HG03108 (cell line): Measurements from ENCODE around the gene ZNF813.
"Not testable (repeated sequence)": the region's sequence is repeated elsewhere in the genome, so short reads cannot be mapped to it uniquely, and the experiment has no call there.

Experiments used
- ATAC-seq: cut with Tn5 transposase; IDR thresholded peaks from one replicate; pipeline ENCODE4 v1.9.1; 2021; ENCODE audit warnings: moderate library complexity; ENCODE audit not compliant: unreplicated experiment

The ZNF813 gene

DNA sequence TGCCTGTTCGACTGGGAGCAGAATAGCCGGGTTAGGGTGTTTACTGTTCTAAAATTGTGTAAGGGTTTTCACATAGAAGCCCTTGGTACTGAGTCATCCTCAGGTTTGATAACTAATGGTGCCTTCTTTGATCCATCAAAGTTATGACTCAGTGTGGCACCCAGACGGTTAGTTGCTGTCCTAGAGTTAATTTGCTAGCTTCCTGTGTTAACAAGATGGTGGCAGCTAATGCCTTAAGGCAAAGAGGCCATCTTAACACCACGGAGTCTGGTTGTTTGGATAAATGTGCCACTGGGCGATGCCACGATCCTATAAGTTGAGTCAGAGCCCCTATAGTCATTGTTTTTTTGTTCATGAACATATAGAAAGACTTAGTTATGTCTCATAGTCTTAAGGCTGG lies 7.9 kb downstream of the ZNF813 start:
- ATAC-seq, result not testable (repeated sequence)

- not testable (repeated sequence) for ATAC-seq
These were observed 16.2 kb downstream of the ZNF813 start for GRCh38 chr19:53483751-53484150.

GRCh38 chr19:53485046-53486004 lies 17.8 kb downstream of the ZNF813 start:
- ATAC-seq, result no peak

- no peak for ATAC-seq
These were observed 24.6 kb downstream of the ZNF813 start for GRCh38 chr19:53492153-53492552.

- ATAC-seq, result not testable (repeated sequence)
These were observed 29.9 kb downstream of the ZNF813 start for GRCh38 chr19:53497311-53498023.

- ATAC-seq, result not testable (repeated sequence)
These were observed 30.5 kb downstream of the ZNF813 start for GRCh38 chr19:53498024-53498395.

DNA sequence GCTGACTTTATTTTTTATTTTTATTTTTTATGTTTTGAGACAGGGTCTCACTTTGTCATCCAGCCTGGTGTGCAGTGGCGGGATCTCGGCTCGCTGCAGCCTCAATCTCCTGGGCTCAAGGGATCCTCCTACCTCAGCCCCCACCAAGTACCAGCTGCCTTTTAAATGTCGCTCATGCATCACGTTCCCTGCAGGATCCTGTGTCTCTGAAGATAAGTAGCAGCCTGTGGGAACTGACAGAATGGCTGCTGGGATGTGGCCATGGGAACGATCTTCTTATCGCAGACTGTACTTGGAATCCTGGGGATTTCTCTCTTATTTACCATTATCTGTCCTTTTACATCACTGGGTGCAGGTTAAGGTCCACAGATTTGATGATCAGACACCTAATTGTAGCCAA lies 35.6 kb downstream of the ZNF813 start:
- not testable (repeated sequence) for ATAC-seq

DNA sequence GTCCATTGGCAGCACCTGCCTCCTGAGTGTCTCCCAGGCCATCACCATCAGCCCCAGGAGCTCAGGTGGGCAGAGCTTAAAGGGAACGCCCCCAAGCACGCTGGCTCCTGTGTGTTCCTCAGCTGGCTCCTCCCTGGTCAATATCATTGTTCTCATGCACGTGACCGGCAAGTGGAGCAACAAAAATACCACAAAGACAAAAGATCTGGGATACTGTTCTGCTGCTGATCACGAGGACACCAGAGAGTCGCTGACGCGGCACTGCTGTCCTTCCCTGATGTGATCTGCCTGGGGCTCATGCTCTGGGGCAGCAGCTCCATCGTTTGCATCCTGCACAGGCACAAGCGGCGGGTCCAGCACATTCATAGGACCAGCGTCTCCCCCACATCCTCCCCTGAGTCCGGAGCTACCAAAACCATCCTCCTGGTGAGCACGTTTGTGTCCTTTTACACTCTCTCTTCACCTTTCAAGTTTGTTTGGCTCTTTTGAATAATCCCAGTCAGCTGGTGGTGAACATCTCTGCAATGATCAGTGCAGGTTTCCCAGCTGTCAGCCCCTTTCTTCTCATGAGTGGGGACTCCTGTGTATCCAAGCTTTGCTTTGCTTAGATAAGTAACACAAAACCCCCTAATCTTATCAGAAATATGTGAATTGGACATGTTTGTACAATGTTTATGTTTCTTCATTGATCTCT lies 36.3 kb downstream of the ZNF813 start:
- ATAC-seq, result not testable (repeated sequence)

GRCh38 chr19:53504365-53504703 lies 36.8 kb downstream of the ZNF813 start:
- not testable (repeated sequence) for ATAC-seq

DNA sequence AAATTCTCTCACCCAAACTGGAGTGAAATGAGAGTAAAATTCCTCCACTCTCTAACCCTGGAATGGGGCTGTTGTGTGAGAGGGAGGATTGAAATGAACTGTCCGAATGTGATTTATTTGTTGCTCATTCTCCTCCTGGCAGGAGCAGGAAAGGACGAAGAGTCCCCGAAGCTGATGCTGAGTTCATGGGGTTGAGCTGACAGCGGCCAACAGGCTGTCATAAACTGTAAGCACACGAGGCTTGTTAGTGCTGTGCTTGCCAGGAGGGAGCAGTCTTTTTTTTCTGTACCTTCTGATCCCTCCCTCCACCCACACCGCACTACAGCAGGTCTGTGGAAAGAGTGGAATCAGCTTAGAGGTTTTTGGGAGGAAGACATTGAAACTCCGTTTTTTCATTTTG lies 37.4 kb downstream of the ZNF813 start:
- ATAC-seq, result no peak

DNA sequence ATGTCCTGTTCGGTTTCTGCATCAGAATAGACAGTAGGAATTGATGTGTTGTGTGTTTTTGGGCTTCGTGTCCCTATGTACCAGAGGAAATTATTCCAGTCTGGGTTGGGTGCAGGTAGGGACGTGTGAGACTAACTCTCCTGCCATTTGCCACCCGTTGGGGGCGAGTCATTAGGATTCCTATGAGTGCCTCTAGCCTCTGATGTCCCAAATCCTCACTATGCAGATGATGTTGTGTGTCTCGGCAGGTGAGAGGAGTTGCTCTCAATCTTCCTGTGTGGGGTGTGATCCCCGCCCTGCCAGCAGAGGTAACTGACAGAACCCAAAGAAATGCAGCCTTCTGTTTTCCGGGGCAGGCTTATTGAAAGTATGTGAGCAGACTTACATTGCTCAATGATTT lies 39.2 kb downstream of the ZNF813 start:
- ATAC-seq, result no peak

DNA sequence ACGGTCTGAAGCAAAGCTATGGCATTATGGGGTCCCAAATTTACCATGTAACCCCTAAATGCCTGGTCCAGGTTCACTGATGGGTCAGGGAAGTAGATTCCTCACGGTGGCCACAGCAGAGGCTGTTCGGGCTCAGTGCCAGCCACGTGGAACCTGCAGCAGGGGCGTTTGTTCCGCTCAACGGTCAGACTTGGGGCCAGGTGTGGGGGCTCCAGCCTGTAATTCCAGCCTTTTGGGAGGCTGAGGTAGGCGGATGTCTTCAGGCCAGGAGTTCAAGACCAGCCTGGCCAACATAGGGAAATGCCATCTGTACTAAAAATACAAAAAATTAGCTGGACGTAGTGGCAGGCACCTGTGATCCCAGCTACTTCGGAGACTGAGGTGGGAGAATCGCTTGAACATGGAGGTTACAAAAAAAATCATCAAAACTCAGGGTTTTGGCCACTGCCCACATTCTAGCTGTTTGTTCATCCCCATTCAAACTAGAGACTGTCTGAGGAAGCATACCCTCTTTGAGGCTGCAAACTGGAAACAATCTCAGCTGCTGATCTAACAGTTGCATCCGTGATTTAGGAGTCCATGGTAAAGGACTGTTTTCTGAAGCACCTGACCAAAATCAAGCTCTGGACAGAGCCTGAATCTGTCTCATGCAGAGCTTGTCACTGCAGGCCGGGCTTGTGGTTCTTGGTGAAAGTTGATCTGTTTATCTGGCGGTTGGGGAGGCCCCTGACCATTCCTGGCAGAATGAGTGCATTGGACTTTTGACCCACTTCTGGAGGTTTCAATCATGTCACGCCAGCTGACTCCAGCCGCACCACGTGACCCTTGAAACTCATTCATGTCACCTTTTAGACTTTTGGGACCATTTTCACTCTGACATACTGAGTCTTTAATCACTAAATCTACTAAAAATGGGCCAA lies 40.2 kb downstream of the ZNF813 start:
- no peak for ATAC-seq

GRCh38 chr19:53509443-53509842 lies 41.9 kb downstream of the ZNF813 start:
- ATAC-seq, result no peak

DNA sequence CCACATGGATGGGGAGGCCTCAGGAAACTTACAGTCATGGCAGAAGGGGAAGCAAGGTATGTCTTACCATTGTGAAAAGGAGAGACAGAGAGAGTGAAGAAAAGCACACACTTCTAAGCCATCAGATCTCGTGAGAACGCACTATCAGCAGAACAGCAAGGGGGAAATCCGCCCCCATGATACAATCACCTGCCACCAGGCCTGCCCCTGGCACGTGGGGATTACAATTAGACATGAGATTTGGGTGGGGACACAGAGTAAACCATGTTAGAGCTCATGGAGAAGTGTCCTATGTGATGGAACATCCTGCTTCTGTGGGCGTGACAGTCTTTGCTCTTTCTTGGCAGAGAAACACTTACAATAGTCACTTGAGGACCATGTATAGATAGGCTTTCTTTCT lies 42.3 kb downstream of the ZNF813 start:
- no peak for ATAC-seq

DNA sequence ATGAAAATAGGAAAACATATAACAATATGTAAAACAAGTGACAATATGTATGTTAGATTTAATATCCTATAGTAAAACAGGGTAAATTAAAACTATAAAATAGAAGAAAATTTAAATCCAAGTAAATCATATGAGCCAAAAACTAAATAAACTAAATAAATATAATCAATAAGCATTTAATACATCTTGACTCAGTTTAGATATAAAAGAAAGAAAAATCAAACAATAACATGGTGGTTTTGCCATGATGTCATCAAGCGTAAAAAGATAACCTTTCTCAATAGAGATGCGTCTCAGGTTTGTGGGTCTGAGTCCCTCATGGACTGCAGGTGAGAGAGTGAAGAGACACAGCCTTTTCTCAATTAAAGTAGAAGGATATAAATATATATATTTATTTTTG lies 43.8 kb downstream of the ZNF813 start:
- no peak for ATAC-seq

DNA sequence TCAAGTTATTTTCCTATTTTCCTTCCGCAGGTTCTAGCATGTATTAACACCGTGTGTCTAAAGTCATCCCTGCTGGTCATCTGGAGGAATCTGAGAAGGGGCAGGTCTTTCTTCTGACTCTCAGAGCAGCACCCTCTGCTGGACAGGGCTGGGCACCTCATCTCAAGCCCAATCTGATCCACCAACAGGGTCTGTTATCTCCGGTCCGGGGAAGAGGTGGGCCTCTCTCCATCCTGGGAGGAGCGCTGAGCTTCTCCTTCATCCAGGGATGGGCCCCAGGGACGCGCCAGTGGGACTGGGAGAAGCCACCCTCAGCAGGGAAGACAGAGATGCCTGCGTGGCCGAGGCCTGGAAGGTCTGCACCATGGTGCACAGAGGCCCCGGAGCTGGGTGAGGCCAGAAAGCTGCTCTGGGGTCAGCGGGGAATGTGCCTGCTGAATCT lies 44.4 kb downstream of the ZNF813 start:
- ATAC-seq, result no peak

- not testable (repeated sequence) for ATAC-seq
These were observed 47.5 kb downstream of the ZNF813 start for GRCh38 chr19:53515047-53515446.

GRCh38 chr19:53517114-53517741 lies 49.7 kb downstream of the ZNF813 start:
- no peak for ATAC-seq

GRCh38 chr19:53518121-53518520 lies 50.6 kb downstream of the ZNF813 start:
- ATAC-seq, result no peak

DNA sequence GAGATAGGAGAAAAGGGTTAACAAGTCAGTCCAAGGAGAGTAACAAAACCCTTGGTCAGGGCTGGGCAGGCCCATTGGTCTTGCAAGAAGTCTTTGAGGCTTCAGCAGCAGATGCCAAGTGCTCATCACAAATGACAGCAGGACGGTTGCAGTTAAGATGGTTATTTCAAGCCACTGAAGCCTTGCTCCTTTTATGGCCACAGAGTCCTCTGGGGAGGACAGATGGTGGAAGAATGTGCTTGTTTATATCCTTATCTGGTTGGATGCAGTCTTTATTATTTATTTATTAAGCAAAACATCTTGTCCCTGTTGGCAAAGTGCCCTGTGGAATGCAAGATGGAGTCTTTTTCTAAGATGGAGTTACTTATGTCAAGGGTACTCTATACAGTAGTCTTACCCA lies 51.2 kb downstream of the ZNF813 start:
- no peak for ATAC-seq
